HFF-Myc (cell line): ENCODE results near the gene NAALADL2.

Source experiments
- DNase-seq: peaks from one replicate; pipeline ENCODE4 v3.0.0-alpha.2; 2011; ENCODE audit warnings: low read depth; ENCODE audit errors: extremely low read depth
- H3K4me3 ChIP-seq: replicated peaks from 2 replicates; pipeline ENCODE4 v1.5.1; 2011; ENCODE audit warnings: low read depth, mild to moderate bottlenecking, control low read depth, low read length
- TF ChIP-seq, protein P1 (sequence below): IDR thresholded peaks from 2 replicates; pipeline ENCODE4 v1.5.1; 2012; ENCODE audit warnings: mild to moderate bottlenecking, low read depth, low read length, control low read depth; ENCODE audit errors: missing control alignments

The NAALADL2 gene

DNA sequence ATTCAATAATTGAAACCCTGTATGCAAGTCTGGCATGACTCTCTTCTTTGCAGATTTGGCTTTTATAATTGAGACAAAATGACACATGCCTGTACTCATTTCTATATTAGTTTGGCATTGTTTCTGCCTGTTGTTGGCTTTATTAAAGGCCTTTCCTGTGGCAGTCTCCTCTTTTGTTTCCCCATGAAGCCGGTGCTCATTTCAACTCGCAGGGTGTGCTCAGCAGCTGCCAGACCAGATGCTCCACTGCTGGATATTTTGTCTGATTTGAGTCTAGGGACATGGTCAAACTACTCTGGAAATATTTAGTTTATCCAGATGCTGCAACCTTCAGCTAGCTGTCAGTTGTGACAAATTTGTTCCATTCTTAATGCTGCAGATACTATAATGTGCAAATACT, 445.3 kb downstream of the NAALADL2 start:
- TF ChIP-seq, protein P1, sequence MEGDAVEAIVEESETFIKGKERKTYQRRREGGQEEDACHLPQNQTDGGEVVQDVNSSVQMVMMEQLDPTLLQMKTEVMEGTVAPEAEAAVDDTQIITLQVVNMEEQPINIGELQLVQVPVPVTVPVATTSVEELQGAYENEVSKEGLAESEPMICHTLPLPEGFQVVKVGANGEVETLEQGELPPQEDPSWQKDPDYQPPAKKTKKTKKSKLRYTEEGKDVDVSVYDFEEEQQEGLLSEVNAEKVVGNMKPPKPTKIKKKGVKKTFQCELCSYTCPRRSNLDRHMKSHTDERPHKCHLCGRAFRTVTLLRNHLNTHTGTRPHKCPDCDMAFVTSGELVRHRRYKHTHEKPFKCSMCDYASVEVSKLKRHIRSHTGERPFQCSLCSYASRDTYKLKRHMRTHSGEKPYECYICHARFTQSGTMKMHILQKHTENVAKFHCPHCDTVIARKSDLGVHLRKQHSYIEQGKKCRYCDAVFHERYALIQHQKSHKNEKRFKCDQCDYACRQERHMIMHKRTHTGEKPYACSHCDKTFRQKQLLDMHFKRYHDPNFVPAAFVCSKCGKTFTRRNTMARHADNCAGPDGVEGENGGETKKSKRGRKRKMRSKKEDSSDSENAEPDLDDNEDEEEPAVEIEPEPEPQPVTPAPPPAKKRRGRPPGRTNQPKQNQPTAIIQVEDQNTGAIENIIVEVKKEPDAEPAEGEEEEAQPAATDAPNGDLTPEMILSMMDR, result no peak
- no peak for DNase-seq
- H3K4me3 ChIP-seq, result no peak overlapping the region

DNA sequence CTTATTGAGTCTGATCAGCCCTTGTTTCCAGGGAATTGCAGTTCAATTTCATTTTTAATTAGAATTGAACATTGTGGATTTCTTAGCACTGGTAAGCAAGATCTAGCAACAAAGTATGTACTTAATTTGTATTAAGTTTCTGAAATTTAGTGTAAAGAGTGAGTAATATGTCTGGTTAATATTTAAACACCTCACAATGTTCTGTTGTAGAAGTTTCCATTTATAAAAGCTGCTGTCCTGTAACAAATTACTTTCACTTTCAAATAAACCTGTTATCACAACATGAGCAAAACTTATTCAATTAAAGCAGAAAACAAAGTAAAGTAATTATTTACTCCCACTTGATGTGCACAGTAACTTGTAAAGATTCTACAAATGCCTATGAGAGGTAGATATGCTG, 448.5 kb downstream of the NAALADL2 start:
- no peak for DNase-seq
- H3K4me3 ChIP-seq, result no peak overlapping the region
- TF ChIP-seq, protein P1, result no peak

DNA sequence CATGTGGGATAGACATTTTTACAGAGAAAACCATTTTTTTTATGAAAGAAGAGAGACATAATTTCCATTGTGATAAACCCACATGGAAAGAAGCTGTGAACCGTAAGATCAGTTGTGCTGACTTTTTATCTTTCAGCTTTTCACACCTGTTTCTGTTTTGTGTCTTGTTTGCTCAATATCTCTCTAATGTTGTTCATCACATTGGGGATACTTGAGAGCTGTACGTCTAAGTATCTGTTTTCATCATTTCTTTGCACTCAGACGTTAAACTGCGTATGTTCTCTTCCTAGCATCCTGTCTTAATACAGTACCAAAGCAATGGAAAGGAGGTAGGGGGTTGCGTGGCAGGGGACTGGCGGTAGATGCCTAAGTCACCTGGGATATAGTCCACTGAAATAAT, 449.0 kb downstream of the NAALADL2 start:
- no peak overlapping the region for H3K4me3 ChIP-seq
- DNase-seq, result no peak
- TF ChIP-seq, protein P1, result no peak

DNA sequence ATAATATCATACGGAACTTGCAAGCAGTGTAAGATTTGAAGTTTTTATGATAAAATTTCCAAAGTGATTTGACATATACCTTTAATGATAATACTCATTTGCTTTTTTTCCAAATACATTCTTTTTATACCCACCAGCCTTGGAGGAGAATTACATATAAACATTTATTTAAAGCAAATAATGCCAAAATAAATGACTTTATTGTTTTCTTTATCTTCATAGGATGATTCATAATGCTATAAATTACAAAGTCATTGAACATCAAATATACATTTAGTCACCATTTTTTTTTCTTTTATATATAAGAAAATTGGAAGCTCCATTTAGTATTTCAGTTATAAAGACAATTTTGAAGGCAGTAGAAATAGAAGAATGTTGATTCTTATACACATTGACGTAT, 450.9 kb downstream of the NAALADL2 start:
- TF ChIP-seq, protein P1, result no peak
- H3K4me3 ChIP-seq, result no peak overlapping the region
- DNase-seq, result no peak

DNA sequence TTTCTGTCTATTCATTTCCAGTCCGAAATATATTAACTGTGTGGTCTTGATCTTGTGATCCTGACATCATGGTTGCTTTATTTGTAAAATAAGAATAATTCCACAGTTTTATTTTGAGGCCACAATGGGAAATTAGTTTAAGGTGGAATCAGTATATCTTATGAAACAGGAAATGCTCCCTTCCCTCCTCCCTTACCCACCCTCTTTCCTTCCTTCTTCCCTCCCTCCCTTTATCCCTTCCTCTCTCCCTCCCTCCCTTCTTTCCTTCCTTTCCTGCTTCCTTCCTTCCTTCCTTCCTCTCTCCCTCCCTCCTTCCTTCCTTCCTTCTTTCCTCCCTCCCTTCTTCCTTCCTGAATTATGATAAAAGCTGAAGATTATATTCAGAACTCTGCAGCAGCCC, 452.3 kb downstream of the NAALADL2 start:
- no peak for DNase-seq
- TF ChIP-seq, protein P1, result no peak
- H3K4me3 ChIP-seq, result no peak overlapping the region

DNA sequence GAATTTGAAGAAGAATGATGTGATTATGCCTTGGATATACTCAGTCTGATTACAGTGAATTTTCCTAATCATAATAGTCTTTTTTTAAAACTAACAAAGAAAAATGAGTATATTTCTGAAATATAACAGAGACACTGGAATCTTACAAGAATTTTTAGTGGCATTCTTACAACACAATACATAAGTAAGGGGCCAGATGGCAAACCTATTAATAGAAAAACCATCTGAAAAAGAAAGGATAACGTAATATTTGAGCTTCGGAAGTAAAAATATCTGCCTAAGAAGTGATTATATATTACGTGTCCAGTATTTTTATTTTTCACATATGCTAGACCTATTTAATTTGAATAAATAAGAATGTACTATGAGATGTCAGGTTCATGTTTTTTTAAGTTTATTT, 452.8 kb downstream of the NAALADL2 start:
- TF ChIP-seq, protein P1, result no peak
- H3K4me3 ChIP-seq, result no peak overlapping the region
- no peak for DNase-seq

DNA sequence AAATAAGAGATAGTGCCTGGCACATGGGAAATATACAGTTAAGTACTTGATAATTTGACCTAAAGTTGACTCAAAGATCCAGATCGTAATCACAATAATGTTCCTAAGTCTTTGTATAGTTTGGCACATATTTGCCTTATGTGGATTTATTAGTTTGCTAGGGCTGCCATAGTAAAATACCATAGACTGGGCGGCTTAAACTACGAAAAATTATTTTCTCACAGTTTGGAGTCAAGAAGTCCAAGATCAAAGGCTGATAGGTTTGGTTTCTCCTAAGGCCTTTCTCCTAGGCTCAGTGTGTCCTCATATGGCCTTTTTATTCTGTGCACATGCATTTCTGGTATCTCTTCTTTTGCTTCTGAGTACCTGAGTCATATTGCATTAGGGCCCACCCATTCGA, 453.7 kb downstream of the NAALADL2 start:
- H3K4me3 ChIP-seq, result no peak overlapping the region
- DNase-seq, result no peak
- TF ChIP-seq, protein P1, result no peak
